GM21723 (cell line): ENCODE data around the gene SLC7A1.
A peak's percentile ranks its signal among the peaks of the same experiment; 100 is the strongest.

ENCODE experiments used
- ATAC-seq: cut with Tn5 transposase; IDR thresholded peaks from one replicate; pipeline ENCODE4 v1.9.1; 2021; ENCODE audit warnings: mild to moderate bottlenecking, moderate library complexity; ENCODE audit not compliant: unreplicated experiment

SLC7A1 gene

DNA sequence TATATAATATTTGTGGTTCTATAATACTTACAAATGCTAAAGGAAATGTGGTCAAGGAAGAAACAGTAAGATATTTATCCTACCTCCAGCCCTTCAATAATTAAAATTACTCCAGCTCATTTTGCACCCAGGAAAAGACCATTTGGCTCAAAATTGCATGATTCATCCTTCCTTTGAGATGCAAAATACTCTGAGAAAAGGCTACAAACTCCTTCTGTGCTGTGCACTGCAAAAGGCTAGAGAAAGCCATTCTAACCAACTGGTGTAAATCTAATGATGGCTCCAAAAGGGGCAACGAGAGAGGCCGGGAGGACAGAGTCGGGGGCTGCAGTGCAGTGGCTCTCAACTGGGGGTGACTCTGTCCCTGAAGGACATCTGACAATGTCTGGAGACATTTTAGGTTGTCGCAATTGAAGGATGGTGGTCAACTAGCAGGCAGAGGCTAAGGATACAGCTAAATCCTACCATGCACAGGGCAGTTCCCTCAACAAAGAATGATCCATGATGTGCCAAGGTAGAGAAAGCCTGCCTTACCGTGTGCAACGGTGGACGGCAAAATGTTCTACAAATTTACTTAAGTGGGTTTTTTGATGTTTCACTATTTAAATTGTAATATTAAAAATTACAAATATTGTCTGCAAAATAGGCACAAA, 32.6 kb downstream of the SLC7A1 start:
- ATAC-seq, result no peak

DNA sequence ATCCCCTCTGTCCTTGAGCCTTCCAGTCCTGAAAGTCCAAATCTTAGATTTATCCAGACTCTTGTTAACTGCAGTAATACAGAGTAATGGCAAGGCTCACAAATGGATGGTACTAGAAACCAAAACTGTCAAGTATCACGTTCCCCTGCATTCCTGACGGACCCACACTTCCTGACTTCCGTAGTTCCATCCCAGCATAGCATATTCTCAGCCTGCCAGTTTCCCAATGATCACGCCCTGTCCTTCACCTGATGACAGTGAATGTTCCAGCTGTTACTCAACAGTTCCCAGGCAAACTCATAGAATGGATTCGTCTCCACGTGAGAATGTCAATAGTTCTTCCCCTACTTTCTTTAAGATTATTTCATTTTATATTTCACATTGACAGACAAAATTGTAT, 33.6 kb downstream of the SLC7A1 start:
- no peak for ATAC-seq

DNA sequence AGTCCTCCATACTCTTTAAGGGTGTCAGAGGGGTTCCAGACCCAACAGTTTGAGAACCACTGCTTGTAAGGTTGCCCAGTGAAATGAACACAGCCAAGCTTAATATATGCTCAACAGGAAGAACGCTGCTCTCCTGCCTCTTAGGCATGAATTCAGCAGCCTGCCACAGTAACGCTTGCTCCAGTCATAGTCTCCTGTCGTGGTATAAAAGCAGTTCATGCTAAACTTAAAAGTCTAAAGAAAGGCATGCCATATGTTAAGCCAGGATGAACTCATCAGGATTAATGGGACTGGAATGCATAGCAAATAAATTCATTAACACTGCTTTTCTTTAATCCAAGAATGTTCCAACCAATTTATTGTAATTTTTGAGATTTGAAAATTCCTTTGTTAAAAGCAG, 38.7 kb downstream of the SLC7A1 start:
- ATAC-seq, result no peak

DNA sequence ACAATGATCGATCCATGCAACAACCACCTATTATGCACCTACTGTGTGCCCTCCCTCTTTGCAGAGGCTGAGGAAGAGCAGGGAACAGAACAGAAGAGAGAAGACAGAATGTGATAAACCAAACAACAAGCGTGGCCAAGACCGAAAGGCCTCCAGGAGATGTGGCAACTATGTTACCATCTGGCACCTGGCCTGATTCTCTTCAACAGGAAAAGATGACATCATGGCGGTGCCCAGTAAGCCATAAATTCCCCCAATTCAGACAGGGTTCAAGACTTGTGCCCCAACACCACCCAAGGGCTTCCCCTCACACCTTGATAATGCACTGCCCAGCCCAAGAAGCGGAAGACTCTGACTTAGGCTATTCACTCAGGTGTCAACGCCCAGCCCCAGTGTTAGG, 44.3 kb downstream of the SLC7A1 start:
- no peak for ATAC-seq

DNA sequence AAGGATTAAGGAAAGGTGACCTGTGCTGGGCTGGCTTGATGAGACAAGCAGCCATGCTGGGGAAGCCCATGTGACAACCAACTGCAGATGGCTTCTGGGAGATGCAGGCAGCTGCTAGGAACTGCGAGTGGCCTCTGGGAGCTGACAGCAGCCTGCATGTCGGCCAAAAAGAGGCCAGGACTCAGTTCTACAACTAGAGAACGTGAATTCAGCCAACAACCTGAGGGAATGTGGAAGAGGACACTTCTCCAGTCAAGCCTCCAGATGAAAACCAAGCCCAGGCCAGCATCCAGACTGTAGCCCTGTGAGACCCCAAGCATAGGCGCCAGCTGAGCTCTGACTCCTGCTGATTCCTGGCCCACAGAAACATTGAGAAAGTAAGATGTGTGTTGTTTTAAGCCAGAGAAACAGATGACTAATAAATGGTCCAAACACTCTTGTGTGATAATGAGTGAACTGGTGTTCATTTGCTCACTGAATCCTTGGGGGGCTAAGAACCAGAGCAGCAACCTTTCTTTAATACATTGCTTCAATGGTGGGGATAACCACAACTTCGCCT, 45.0 kb downstream of the SLC7A1 start:
- ATAC-seq, result no peak

DNA sequence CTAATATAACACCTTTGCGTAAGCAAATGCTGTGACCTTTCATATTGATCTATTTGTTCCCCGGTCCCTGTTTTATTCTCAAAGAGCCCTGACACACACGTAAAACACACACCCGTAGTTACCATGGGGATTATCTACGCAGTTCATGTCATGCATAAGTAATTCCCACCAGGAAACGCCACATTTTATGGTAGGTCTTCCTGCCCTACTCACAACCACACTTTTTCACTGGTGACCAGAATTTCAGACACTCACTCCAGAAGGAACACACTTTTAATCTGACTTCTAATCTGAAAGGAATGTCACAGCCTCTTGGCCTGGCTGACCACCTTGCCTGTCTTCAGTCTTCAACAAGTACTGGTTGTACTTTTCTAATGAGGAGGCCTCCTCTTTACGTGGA, 46.8 kb downstream of the SLC7A1 start:
- no peak for ATAC-seq

DNA sequence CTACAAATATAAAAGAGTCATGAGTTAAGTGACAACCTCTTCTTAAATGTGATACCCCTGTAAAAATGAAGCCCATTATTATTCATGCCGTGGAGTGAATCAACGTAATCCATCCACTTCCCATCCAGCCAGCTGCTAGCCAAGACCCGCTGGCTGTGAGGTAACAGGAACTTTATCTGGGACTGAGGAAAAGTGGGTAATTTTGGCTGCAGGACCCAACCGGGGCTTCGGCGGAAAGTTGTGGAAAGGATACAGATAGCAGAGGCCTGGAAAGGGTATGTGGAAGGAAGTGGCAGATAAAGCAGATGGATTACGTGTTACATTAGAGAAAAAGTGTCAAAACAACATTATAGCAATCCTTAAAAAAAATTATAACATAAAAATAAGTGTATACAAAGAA, 48.3 kb downstream of the SLC7A1 start:
- no peak for ATAC-seq

DNA sequence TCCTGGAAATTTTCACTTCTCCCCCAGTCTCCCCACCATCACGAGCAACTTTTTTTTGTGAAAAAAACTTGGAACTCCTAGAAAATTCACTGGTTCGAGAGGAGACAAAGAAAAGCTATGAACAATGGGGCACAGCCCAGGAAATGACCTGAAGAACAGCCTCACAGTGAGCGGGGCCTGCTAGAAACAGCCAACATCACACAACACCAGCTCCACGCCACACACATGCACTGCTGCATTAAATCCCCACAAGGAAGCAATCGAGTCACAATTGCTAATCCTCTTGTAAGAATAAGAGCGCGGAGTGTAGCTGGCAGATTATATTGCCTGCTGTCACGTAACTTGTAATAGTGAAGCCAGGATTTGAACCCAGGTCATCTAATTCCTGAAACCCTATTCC, 48.8 kb downstream of the SLC7A1 start:
- no peak for ATAC-seq

DNA sequence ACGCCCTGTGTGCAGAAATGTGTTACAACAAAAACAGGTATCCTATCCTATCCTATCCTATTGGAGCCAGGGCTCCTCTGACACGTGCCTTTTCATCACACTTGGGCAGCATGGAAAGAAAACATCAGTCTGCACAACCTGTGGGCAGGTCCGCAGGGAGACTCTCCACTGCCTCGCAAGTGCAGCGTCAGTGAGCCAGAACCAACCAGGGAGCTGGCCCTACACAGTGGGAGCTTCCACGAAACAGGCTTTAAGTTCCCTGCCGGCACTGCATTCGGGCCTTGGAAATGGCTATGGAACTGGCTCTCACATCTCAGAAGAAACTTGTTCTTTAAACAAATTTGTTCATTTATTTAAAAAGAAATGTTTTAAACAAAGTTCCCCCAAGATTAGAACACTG, 49.5 kb downstream of the SLC7A1 start:
- no peak for ATAC-seq

DNA sequence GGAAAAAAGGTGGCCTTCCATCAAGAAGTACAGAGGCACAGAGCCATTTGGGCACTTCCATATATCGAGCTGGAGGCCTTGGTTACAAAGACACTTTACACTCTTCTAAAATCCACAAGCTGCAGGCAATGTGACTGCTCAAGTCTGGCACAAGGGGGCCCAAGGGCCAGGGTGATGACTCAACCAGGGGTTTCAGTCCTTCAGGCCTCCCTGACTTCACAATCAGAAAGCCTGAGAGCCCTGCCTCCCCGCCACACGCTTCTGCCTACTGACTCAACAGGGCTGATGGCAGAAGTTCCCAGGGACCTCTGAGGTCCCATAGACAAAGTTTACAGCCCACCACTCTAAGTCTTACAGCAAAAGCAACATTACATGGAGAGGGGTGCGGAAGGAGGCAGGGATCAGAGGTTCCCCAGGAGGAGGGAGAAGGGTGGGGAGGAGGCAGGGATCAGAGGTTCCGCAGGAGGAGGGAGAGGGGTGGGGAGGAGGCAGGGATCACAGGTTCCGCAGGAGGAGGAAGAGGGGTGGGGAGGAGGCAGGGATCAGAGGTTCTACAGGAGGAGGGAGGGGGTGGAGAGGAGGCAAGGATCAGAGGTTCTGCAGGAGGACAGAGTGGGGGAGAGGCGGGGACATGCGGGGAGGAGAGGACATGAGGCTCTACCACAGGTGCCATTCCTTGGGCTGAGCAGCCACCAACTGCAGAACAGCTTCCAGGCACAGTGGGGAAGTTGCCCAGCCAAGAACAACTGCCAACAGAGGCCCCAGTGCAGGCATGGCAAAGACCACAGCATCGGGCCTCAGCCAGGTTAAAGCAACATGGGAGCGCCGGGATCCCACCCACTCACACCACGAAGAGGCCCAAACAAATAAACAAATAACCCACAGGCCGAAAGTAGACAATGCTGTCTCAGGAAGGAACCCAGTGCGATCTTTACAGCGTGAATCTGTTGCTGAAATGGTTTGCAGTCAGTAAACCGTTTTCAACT, 52.0 kb downstream of the SLC7A1 start:
- peak; percentile 97 for ATAC-seq

DNA sequence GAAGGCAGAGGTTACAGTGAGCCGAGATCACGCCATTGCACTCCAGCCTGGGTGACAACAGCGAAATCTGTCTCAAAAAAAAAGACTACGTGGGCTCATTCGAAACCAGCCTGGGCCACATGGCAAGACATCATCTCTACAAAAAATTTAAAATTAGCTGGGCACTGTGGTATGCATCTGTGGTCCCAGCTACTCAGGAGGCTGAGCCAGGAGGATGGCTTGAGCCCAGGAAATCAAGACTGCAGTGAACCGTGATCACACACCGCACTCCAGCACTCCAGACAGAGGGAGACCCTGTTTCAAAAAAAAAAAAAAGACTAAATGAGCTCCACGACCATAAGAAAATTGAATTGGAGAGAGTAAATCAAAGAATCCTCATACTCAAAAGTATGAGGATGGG, 53.1 kb downstream of the SLC7A1 start:
- ATAC-seq, result no peak

DNA sequence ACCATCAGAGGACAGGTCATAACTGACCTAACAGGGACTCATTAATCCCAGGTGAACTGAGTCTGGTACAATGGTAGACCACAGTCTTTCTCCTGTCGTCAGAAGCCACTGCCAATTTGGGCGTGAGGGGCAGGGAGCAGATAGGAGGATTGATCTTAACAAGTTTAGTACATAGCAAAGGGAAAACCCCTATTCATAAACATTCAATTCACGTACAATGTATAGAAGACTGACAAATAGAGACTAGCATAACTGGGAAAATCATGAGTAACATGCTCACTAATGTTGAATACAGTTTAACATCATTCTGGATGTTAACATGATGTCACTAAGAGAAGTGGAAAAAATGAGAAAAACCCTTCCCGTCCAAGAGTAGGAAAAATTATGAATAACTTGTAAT, 54.1 kb downstream of the SLC7A1 start:
- ATAC-seq, result no peak

DNA sequence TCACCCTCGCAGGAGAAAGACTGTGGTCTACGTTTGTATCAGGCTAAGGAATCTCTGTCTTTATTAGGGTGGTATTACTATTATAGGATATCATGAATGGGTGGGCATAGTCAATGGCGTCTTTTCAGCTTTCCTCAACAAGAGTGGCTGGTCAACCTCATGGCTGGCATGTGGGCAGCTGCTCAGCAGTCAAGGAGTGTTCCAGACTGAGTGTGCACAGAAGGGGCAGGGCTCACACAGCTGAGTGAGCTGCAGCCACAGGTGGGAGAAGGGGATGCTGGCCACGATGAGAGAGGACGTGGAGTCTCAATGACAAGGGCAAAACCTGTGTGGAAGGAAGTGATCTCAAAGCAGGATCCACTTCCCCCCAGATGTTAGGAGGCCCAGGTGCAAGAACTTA, 54.7 kb downstream of the SLC7A1 start:
- ATAC-seq, result no peak

DNA sequence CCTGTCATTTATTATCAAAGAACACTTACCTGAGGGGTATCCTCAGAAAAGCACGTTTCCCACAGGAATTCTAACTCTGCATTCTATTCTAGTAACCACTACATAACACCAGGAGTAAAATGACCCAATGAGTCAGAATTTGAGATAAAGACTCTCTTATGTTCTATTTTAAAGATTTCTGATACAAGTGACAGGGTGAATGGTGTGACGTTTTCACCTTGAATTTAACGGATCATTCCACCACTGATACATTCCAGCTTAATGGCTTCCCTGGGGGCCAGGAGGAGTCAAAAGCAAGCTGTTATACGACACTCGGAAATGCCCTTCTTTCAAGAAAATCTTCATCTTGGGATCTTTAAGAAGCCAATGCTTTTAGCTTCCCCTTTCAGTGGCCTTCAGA, 55.2 kb downstream of the SLC7A1 start:
- no peak for ATAC-seq

DNA sequence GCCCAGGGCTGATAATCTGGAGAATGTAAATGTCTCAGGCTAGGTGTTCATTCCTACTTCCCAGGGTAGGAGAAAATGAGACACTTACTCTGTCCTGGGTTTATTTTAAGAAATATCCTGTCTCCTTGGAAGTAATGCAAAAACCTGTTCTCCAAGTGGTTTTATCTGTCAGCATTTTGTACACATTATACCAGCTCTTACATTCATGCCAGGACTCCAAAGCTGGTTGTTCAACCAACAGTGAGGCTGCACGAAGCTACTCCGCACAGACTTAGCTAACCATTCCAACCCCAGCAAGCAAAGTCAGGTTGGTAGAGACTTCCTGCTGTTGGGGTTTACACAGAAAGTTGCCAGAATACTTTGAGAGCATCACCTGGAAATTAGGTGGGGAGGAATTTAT, 55.6 kb downstream of the SLC7A1 start:
- ATAC-seq, result no peak

DNA sequence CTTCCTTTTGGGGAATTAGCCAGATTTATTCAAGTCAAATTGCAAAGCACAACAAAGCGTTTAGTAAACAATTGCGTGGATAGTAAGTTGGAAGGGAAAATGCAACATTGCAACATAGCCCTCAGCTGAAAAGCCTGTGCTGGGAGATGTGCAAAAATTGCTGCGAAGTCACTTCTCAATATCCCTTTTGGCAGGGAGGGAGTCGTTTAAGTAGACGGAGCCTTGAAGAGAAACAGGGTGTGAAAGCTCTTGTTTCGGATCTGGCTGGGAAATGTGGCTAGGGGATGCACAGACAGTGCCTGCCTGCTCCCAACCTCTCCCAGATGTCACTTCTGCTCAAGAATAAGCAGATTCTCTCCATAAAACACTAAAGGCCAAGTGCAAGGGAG, 56.8 kb downstream of the SLC7A1 start:
- no peak for ATAC-seq

DNA sequence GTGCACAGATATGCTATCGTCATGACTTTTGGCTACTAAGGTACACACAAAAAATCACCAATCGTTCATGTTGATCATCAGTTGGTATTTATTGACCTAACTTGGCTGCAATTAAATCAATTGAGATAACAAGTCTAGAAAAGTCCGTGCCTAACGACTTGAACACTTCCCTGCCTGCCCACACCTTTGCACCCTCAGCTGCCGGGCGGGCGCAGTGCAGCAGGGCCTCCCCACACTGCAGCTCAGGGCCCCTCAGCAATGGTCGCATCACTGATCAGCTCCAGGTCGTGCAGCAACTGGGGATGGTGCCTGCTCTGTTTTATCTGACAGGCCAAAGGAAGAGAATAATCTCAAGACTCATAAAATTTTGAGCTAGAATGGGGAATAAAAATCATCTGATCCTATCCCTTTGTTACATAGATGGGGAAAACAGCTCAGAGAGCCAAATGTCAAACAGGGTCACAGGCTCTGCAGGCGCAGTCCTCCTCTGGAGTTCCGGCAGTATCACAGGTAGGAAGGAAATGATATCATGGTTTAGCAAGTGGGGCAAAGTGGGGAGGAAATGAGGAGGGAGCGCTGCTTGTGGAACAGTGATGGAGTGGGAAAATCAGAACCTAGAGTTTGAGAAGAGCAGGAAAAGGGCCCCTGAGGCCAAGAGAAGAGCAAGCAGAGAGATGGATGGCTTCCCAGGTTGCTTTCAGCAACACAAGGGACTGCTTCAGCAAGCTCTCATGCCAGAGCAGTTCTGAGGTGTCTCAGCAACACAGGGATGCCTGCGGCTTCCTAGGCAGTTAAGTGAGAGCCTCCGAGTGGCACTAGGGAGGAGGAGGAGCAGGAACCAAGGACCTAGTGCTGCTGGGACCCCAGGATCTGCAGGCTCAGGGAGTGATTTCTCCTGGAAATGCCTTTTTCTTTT, 57.5 kb downstream of the SLC7A1 start:
- ATAC-seq, result no peak

DNA sequence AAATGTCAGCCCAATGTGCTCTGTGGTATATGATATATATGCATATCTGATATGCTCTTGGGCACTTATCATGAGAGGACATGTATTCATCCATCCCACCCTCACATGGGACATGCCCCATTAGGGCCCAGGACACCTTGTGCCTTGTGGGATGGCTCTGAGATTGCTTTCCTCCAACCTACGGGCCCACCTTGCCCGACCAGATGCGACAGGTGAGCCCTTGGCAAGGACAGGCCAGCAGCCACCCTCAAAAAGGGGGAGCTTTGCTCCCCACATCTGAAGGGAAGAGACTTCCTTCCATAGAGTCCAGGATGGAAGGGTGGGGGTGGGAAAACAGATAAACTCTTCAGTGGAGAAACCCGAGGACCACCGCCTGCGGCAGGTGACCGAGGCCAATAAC, 58.6 kb downstream of the SLC7A1 start:
- ATAC-seq, result no peak

DNA sequence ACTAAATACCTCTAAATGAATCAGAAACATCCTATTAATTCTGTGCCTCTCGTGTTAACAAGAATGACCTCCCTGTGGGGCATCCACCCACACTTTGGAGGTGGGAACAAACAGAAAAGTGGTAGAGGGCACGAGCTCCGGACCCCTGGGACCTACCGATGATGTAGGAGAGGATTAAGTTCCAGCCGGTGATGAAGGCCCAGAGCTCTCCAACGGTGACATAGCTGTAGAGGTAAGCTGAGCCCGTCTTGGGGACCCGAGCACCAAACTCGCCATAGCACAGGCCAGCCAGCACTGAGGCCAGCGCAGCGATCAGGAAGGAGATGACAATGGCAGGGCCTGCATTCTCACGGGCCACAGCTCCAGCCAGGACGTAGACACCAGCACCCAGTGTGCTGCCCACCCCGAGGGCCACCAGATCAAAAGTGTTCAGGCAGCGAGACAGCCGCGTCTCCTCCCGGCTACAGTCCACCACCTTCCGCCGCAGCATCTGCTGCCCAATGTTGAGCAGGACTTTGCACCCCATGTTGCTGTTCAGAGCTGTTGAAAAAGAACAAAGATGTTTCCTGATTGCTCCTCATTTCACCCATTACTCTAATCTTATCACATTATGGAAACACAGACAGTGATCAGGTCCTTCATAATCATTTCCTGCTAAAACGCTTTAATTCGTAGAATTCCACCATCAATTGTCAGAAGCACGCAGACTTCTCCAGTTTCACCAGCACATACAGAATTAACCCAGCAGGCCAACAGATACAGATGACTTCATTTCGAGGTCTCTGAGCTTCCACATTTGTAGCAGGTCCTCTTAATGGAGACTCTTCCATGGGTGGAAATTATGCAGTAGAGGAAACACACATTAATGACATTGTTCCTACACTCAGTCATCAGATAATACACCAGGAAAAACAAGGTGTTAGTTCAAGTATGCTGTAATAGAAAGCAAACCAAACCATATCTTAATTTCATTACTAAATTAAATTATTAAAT, 59.5 kb downstream of the SLC7A1 start:
- no peak for ATAC-seq

DNA sequence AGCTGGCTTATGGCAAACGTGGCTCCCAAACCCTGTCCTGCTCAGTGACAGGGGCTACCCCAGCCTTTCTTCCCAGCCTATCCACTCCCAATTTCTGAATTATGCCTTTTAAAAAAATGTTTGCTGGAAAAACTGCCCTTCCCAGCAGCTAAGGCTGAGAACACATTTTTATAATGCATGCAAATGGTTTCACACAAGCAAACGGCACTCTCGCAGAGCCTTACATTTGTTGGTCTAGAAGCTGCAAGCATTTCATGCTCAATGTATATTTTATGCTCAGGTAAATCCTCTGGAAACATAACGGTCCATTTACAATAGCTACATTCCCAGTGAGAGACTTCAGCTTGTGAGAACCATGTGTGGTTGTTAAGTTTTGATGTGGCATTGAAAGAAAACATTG, 61.4 kb downstream of the SLC7A1 start:
- no peak for ATAC-seq
